Measurements from ENCODE around the gene WDR70.
"Not testable (repeated sequence)": the region's sequence is repeated elsewhere in the genome, so short reads cannot be mapped to it uniquely, and the experiment has no call there.

The WDR70 gene

GRCh38 chr5:37570597-37570996 lies 191.5 kb downstream of the WDR70 start:
- no peak for DNase-seq (ENCODE audit: low read depth)

- no peak for DNase-seq (ENCODE audit: low read depth)
Measured at GRCh38 chr5:37571985-37572384, 192.9 kb downstream of the WDR70 start.

GRCh38 chr5:37575541-37576489 lies 196.7 kb downstream of the WDR70 start:
- DNase-seq (ENCODE audit: low read depth), result no peak

GRCh38 chr5:37576552-37576951 lies 197.4 kb downstream of the WDR70 start:
- DNase-seq (ENCODE audit: low read depth), result no peak

GRCh38 chr5:37578176-37578575 lies 199.1 kb downstream of the WDR70 start:
- DNase-seq (ENCODE audit: low read depth), result no peak

GRCh38 chr5:37580106-37580505 lies 201.0 kb downstream of the WDR70 start:
- DNase-seq (ENCODE audit: low read depth), result no peak

GRCh38 chr5:37582202-37582601 lies 203.1 kb downstream of the WDR70 start:
- DNase-seq (ENCODE audit: low read depth), result no peak

- DNase-seq (ENCODE audit: low read depth), result not testable (repeated sequence)
Measured at GRCh38 chr5:37593292-37593691, 214.2 kb downstream of the WDR70 start.

GRCh38 chr5:37594864-37595263 lies 215.7 kb downstream of the WDR70 start:
- not testable (repeated sequence) for DNase-seq (ENCODE audit: low read depth)

- no peak for DNase-seq (ENCODE audit: low read depth)
Measured at GRCh38 chr5:37598733-37599132, 219.6 kb downstream of the WDR70 start.

- no peak for DNase-seq (ENCODE audit: low read depth)
Measured at GRCh38 chr5:37601163-37601562, 222.0 kb downstream of the WDR70 start.

GRCh38 chr5:37603072-37603471 lies 224.0 kb downstream of the WDR70 start:
- DNase-seq (ENCODE audit: low read depth), result no peak

- no peak for DNase-seq (ENCODE audit: low read depth)
Measured at GRCh38 chr5:37604290-37604689, 225.2 kb downstream of the WDR70 start.

GRCh38 chr5:37606148-37606547 lies 227.0 kb downstream of the WDR70 start:
- DNase-seq (ENCODE audit: low read depth), result no peak

- no peak for DNase-seq (ENCODE audit: low read depth)
Measured at GRCh38 chr5:37606632-37607248, 227.6 kb downstream of the WDR70 start.

GRCh38 chr5:37615184-37615583 lies 236.1 kb downstream of the WDR70 start:
- DNase-seq (ENCODE audit: low read depth), result no peak

- DNase-seq (ENCODE audit: low read depth), result no peak
Measured at GRCh38 chr5:37619353-37619752, 240.2 kb downstream of the WDR70 start.

GRCh38 chr5:37622354-37622753 lies 243.2 kb downstream of the WDR70 start:
- DNase-seq (ENCODE audit: low read depth), result not testable (repeated sequence)

- DNase-seq (ENCODE audit: low read depth), result no peak
Measured at GRCh38 chr5:37626266-37626665, 247.1 kb downstream of the WDR70 start.

GRCh38 chr5:37628876-37629275 lies 249.8 kb downstream of the WDR70 start:
- DNase-seq (ENCODE audit: low read depth), result no peak

GRCh38 chr5:37631939-37632338 lies 252.8 kb downstream of the WDR70 start:
- no peak for DNase-seq (ENCODE audit: low read depth)

GRCh38 chr5:37637165-37637845 lies 258.2 kb downstream of the WDR70 start:
- no peak for DNase-seq (ENCODE audit: low read depth)

- DNase-seq (ENCODE audit: low read depth), result no peak
Measured at GRCh38 chr5:37638897-37639296, 259.8 kb downstream of the WDR70 start.

Measured in stimulated activated CD8-positive, alpha-beta memory T cell treated with anti-CD3 and anti-CD28 coated beads, Interleukin-7, amount 100 ng/mL, for 24 hours (primary cell).